IMR-90 (cell line): Measurements from ENCODE around the gene CCDC134. TPM values are rescaled to one million over a fixed set of nuclear protein-coding genes. Genes with fewer than 3 reads are reported as not detected.

Source experiments
- ATAC-seq: fragments of 200-7000 bp; cut with Tn5 transposase; 2 replicates; pipeline ENCODE4 v1.9.1; 2020; ENCODE audit warnings: low read depth, mild to moderate bottlenecking, moderate library complexity
- BruUV-seq: library from RNA; stranded (reverse); fragments of 400-500 nt; replicated peaks from 2 replicates; lab custom pipeline; 2021; lab: Mats Ljungman, UMichigan
- CTCF ChIA-PET: fragments of 300-600 bp; formaldehyde crosslinking; extraction: SDS; loops from one replicate; lab custom pipeline; 2021; ENCODE audit warnings: antibody characterized with exemption; lab: Yijun Ruan, JAX
- POLR2A ChIA-PET: fragments of 300-600 bp; sonication (Branson Sonifier 250); formaldehyde crosslinking; loops from one replicate; lab custom pipeline; 2022; ENCODE audit warnings: antibody characterized with exemption; ENCODE audit not compliant: unreplicated experiment; lab: Charles Lee
- DNase-seq: peaks from one replicate; pipeline ENCODE4 v3.0.0; 2013
- H2AFZ ChIP-seq: replicated peaks from 2 replicates; pipeline ENCODE3; 2013; ENCODE audit warnings: low read length, mild to moderate bottlenecking; ENCODE audit not compliant: poor library complexity
- H2AK5ac ChIP-seq: 2 replicates; pipeline ENCODE4 v1.6.1; 2013; ENCODE audit warnings: low read depth, low read length, inconsistent platforms
- H2AK9ac ChIP-seq: replicated peaks from 2 replicates; pipeline ENCODE3; 2013; ENCODE audit warnings: mild to moderate bottlenecking, low read depth, low read length, moderate library complexity; ENCODE audit not compliant: poor library complexity
- H2BK120ac ChIP-seq: 2 replicates; pipeline ENCODE4 v1.6.1; 2013; ENCODE audit warnings: low read depth, low read length, inconsistent platforms
- H2BK15ac ChIP-seq: 3 replicates; pipeline ENCODE4 v1.6.1; 2013; ENCODE audit warnings: low read depth, low read length, inconsistent platforms
- H2BK20ac ChIP-seq: 2 replicates; pipeline ENCODE4 v1.6.1; 2013; ENCODE audit warnings: low read depth, mild to moderate bottlenecking, inconsistent platforms, low read length, moderate library complexity
- H2BK5ac ChIP-seq: 2 replicates; pipeline ENCODE4 v1.6.1; 2013; ENCODE audit warnings: mild to moderate bottlenecking, low read depth, low read length, inconsistent platforms; ENCODE audit not compliant: poor library complexity, severe bottlenecking
- H3K14ac ChIP-seq: replicated peaks from 2 replicates; pipeline ENCODE4 v1.6.1; 2013; ENCODE audit warnings: low read depth, low read length, inconsistent platforms
- H3K18ac ChIP-seq: 2 replicates; pipeline ENCODE4 v1.6.1; 2013; ENCODE audit warnings: low read depth, low read length, control low read depth
- H3K23ac ChIP-seq: 2 replicates; pipeline ENCODE4 v1.6.1; 2013; ENCODE audit warnings: low read depth, low read length, inconsistent platforms
- H3K27ac ChIP-seq: 2 replicates; pipeline ENCODE4 v1.5.1; 2013; ENCODE audit warnings: mild to moderate bottlenecking, control low read depth, low read length; ENCODE audit not compliant: insufficient read depth
- H3K27me3 ChIP-seq: 2 replicates; pipeline ENCODE4 v1.6.1; 2013; ENCODE audit warnings: low read length; ENCODE audit not compliant: control insufficient read depth, insufficient read depth
- H3K36me3 ChIP-seq: 2 replicates; pipeline ENCODE4 v1.6.1; 2013; ENCODE audit warnings: low read length, mixed read lengths; ENCODE audit not compliant: control insufficient read depth, insufficient read depth
- H3K4ac ChIP-seq: 2 replicates; pipeline ENCODE4 v1.6.1; 2013; ENCODE audit warnings: low read depth, low read length, inconsistent platforms
- H3K4me1 ChIP-seq: 2 replicates; pipeline ENCODE4 v1.6.1; 2013; ENCODE audit warnings: low read length, mixed read lengths; ENCODE audit not compliant: control insufficient read depth, insufficient read depth
- H3K4me2 ChIP-seq: 2 replicates; pipeline ENCODE4 v1.6.1; 2013; ENCODE audit warnings: low read depth, mild to moderate bottlenecking, control low read depth, low read length, moderate library complexity
- H3K4me3 ChIP-seq: 2 replicates; pipeline ENCODE4 v1.5.1; 2013; ENCODE audit warnings: low read depth, mild to moderate bottlenecking, control low read depth, low read length, moderate library complexity; ENCODE audit not compliant: insufficient read depth
- H3K56ac ChIP-seq: 2 replicates; pipeline ENCODE4 v1.6.1; 2013; ENCODE audit warnings: low read length, inconsistent platforms; ENCODE audit not compliant: insufficient read depth; ENCODE audit errors: extremely low read depth
- H3K79me1 ChIP-seq, 2 experiments: 2 replicates each; pipeline ENCODE4 v1.6.1; 2013; ENCODE audit warnings: low read length in 2 of 2, inconsistent platforms in 1 of 2, low read depth in 1 of 2
- H3K9ac ChIP-seq: 2 replicates; pipeline ENCODE4 v1.6.1; 2013; ENCODE audit warnings: low read depth, low read length, control low read depth
- H3K9me1 ChIP-seq: 2 replicates; pipeline ENCODE4 v1.6.1; 2013; ENCODE audit warnings: low read length, inconsistent platforms; ENCODE audit not compliant: insufficient read depth
- H3K9me3 ChIP-seq: 2 replicates; pipeline ENCODE4 v1.6.1; 2013; ENCODE audit warnings: low read length; ENCODE audit not compliant: control insufficient read depth, insufficient read depth
- H4K20me1 ChIP-seq: 2 replicates; pipeline ENCODE4 v1.6.1; 2013; ENCODE audit warnings: low read length, inconsistent platforms; ENCODE audit not compliant: insufficient read depth
- H4K5ac ChIP-seq: 2 replicates; pipeline ENCODE4 v1.6.1; 2013; ENCODE audit warnings: mild to moderate bottlenecking, low read depth, low read length, control low read depth
- H4K8ac ChIP-seq, 2 experiments: 2 replicates each; pipeline ENCODE4 v1.6.1; 2013; ENCODE audit warnings: low read depth in 2 of 2, low read length in 2 of 2, control low read depth in 1 of 2, inconsistent platforms in 1 of 2
- H4K91ac ChIP-seq: 2 replicates; pipeline ENCODE4 v1.6.1; 2013; ENCODE audit warnings: low read depth, low read length, inconsistent platforms; ENCODE audit not compliant: insufficient read depth
- BHLHE40 ChIP-seq: fragments of 150-350 bp; IDR thresholded peaks from 2 replicates; pipeline ENCODE4 v1.6.1; 2016; ENCODE audit warnings: mild to moderate bottlenecking, low read depth, low read length
- CEBPB ChIP-seq: IDR thresholded peaks from 2 replicates; pipeline ENCODE4 v1.6.1; 2012; ENCODE audit warnings: low read depth, low read length, improper control_type of control experiment
- CHD1 ChIP-seq: IDR thresholded peaks from 2 replicates; pipeline ENCODE4 v1.6.1; 2012; ENCODE audit warnings: low read depth, low read length, improper control_type of control experiment
- CTCF ChIP-seq: conservative IDR thresholded peaks from 2 replicates; pipeline ENCODE4 v1.5.1; 2012; ENCODE audit warnings: mild to moderate bottlenecking, low read depth, low read length, improper control_type of control experiment
- ELK1 ChIP-seq: fragments of 150-350 bp; IDR thresholded peaks from 2 replicates; pipeline ENCODE4 v1.6.1; 2016; ENCODE audit warnings: low read depth, mild to moderate bottlenecking, low read length, moderate library complexity, borderline replicate concordance
- FOS ChIP-seq: fragments of 150-350 bp; IDR thresholded peaks from 2 replicates; pipeline ENCODE4 v1.6.1; 2016; ENCODE audit warnings: low read depth, low read length
- MAFK ChIP-seq: IDR thresholded peaks from 2 replicates; pipeline ENCODE4 v1.6.1; 2012; ENCODE audit warnings: low read depth, low read length, improper control_type of control experiment
- MAZ ChIP-seq: IDR thresholded peaks from 2 replicates; pipeline ENCODE4 v1.6.1; 2012; ENCODE audit warnings: low read depth, mild to moderate bottlenecking, low read length, improper control_type of control experiment, moderate library complexity, borderline replicate concordance
- MXI1 ChIP-seq: IDR thresholded peaks from 2 replicates; pipeline ENCODE4 v1.6.1; 2012; ENCODE audit warnings: low read depth, mild to moderate bottlenecking, low read length, moderate library complexity, borderline replicate concordance
- NFE2L2 ChIP-seq: fragments of 150-350 bp; IDR thresholded peaks from 2 replicates; pipeline ENCODE4 v1.6.1; 2016; ENCODE audit warnings: low read depth, mild to moderate bottlenecking, low read length
- POLR2A ChIP-seq: IDR thresholded peaks from 2 replicates; pipeline ENCODE4 v1.6.1; 2012; ENCODE audit warnings: mild to moderate bottlenecking, low read depth, low read length
- RAD21 ChIP-seq: IDR thresholded peaks from 2 replicates; pipeline ENCODE4 v1.6.1; 2012; ENCODE audit warnings: low read length, improper control_type of control experiment
- RCOR1 ChIP-seq: IDR thresholded peaks from 2 replicates; pipeline ENCODE4 v1.6.1; 2012; ENCODE audit warnings: mild to moderate bottlenecking, low read length, improper control_type of control experiment; ENCODE audit not compliant: insufficient replicate concordance
- RFX5 ChIP-seq: IDR thresholded peaks from 2 replicates; pipeline ENCODE4 v1.8.0; 2012; ENCODE audit warnings: low read depth, mild to moderate bottlenecking, low read length, moderate library complexity
- SMC3 ChIP-seq: fragments of 150-350 bp; IDR thresholded peaks from 2 replicates; pipeline ENCODE4 v1.6.1; 2016; ENCODE audit warnings: low read depth, mild to moderate bottlenecking, antibody characterized with exemption, low read length, moderate library complexity
- USF2 ChIP-seq: fragments of 150-350 bp; IDR thresholded peaks from 2 replicates; pipeline ENCODE4 v1.6.1; 2017; ENCODE audit warnings: mild to moderate bottlenecking, antibody characterized with exemption, low read length, low read depth
- WGBS, 2 experiments: methylation state at CpG; one replicate each; pipeline versions ENCODE4 v1.1.5 to v1.1.7; 2013; ENCODE audit warnings: missing lambda C conversion rate in 2 of 2; ENCODE audit not compliant: insufficient read length in 1 of 2; ENCODE audit errors: extremely low coverage in 2 of 2; 5-methylcytosine and 5-hydroxymethylcytosine counted together
- dilution Hi-C: fragments of 300-500 bp; cut with HindIII; formaldehyde crosslinking; loops from one replicate; pipeline ENCODE4 v1.14.3; 2018; ENCODE audit warnings: low sequenced_read_pairs; ENCODE audit not compliant: unreplicated experiment
- in situ Hi-C: fragments of 300-500 bp; cut with MboI; formaldehyde crosslinking; loops from 3 replicates; pipeline ENCODE4 v1.14.3; 2019; ENCODE audit warnings: low sequenced_read_pairs, inconsistent platforms, mixed read lengths
- intact Hi-C: fragments of 100-400 bp; cut with micrococcal nuclease; formaldehyde crosslinking; loops from 2 replicates; pipeline ENCODE4 v1.10.0; 2022
- polyA plus RNA-seq, 3 experiments: library from polyadenylated mRNA; depleted of rRNA; stranded (reverse); fragments of >200 nt; gene quantifications; 2 replicates each; pipeline ENCODE4 v1.2.3, GENCODE V29; 2012; ENCODE audit warnings: low replicate concordance in 1 of 3
- total RNA-seq: library from RNA; depleted of rRNA; stranded (reverse); fragments of >200 nt; gene quantifications from 2 replicates; pipeline ENCODE4 v1.2.3, GENCODE V29; 2012

The CCDC134 gene
- total and polyA plus RNA-seq, 2 of the 4 experiments (the other 2 are of a cell fraction) = 5.1 to 7.0 TPM

- H3K4me1 ChIP-seq = no peaks in the 10 kb centered on the region
- DNase-seq (no peak), ATAC-seq (no peak)
- H4K20me1 ChIP-seq = no peaks in the 10 kb centered on the region
- dilution Hi-C loops (no loop called here), intact Hi-C loops (no loop called here), in situ Hi-C loops (no loop called here)
- no peak overlapping the region for H2BK15ac ChIP-seq
- H4K5ac ChIP-seq = no peak overlapping the region
- no peaks in the 10 kb centered on the region for H3K79me1 ChIP-seq
- H3K9me3 ChIP-seq = no peaks in the 10 kb centered on the region
- H3K27ac ChIP-seq = no peak overlapping the region
- no peak overlapping the region for H3K56ac ChIP-seq
- peak overlapping the region; percentile 27 for H2AFZ ChIP-seq
- H3K4me3 ChIP-seq = no peak overlapping the region
- TF ChIP-seq SMC3 = no peak
- TF ChIP-seq CTCF = no peak
- no peak for TF ChIP-seq MAFK
- TF ChIP-seq RAD21 = no peak
- TF ChIP-seq RCOR1 = no peak
- no peak for TF ChIP-seq FOS
- TF ChIP-seq ELK1 = no peak
- TF ChIP-seq MAZ = no peak
- no peak for TF ChIP-seq USF2
- no peak for TF ChIP-seq CHD1
- TF ChIP-seq CEBPB = no peak
- no peak for TF ChIP-seq BHLHE40
- no peak for TF ChIP-seq NFE2L2
- no peak for TF ChIP-seq POLR2A
- no peak for TF ChIP-seq RFX5
- no peak for TF ChIP-seq MXI1
- H2AK9ac ChIP-seq = no peak overlapping the region
- ChIA-PET CTCF (no interaction called here), POLR2A (interaction anchor here (1.0 kb wide), 1 partner anchor 21 kb away, joined by 3 read pairs; the partner anchor contains the start of gene CCDC134)
- H2BK20ac ChIP-seq = no peak overlapping the region
- no peak overlapping the region for H2AK5ac ChIP-seq
- no peak overlapping the region for H3K4me2 ChIP-seq
- no peak overlapping the region for H3K9ac ChIP-seq
- no peaks in the 10 kb centered on the region; the same call in 1 of the 2 replicates for H3K27me3 ChIP-seq
- no peak overlapping the region for H3K4ac ChIP-seq
- no peak overlapping the region for H4K8ac ChIP-seq
- no peak overlapping the region for H3K14ac ChIP-seq
- H3K23ac ChIP-seq = no peak overlapping the region
- no peak overlapping the region for H2BK5ac ChIP-seq
- no peak overlapping the region for H4K91ac ChIP-seq
- no CpG with 5 or more reads among the region's 3 CpGs for WGBS, 2 experiments
- H2BK120ac ChIP-seq = no peak overlapping the region
- no peaks in the 10 kb centered on the region for H3K36me3 ChIP-seq
- no peak overlapping the region for H3K18ac ChIP-seq
- no peaks in the 10 kb centered on the region for H3K9me1 ChIP-seq
- no TSS peak for BruUV-seq
These were observed 20.5 kb upstream of the CCDC134 start for GRCh38 chr22:41779929-41780505.
